ENCODE data around the gene TTLL10. TPM values are rescaled to one million over a fixed set of nuclear protein-coding genes. Genes with fewer than 3 reads are reported as not detected.

TTLL10 gene
- total and polyA plus RNA-seq, 2 of the 8 experiments (the other 6 are each of a cell fraction or from before 2014, with no cell fraction given), result 1.1 to 1.7 TPM

DNA sequence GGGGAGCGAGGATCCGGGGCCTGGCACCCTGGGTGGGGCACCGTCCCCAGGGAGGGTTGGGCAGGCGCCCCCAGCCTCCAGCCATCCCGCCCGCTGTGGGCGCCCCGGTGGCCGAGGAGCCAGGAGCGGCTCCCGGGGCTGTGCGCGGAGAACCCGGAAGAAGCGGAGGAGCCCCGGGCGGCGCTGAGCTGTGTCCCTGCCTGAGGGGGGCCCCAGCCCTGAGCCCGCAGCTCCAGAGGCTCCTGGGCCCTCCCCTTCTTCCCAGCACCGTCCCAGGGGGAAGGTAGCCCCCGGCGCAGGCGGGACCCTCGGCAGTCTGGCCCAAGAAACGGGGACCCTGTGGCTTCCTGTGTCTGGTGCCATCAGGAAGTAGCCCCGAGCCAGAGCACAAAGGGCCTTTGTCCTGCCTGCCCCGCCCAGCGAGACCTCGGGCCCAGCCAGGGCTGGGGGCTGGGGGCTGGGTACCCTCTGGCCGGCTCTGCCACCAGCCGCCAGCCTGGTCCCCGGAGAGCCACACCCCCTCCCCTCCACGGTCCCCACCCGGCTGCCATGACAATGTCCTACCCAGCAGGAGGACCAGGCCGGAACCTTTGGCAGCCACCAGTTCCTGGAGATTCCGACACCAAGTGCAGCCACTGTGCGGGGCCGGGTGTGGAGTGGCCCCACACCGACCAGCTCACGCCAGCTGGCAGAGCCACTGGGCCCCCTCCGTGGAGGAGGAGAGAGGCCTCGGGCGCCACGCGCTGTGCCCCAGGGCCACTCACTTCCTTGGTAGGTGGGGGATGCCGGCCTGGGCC, 15.6 kb upstream of the TTLL10 start:
- H3K56ac ChIP-seq (replicated peaks; ENCODE audit: insufficient read length, low read depth, low read length), result peak overlapping the region; percentile 77
- H3K4me1 ChIP-seq (replicated peaks in 1 of 4; ENCODE audit: control insufficient read depth in 3 of 4, insufficient read depth in 4 of 4, low read length in 3 of 4), result peaks cover 0 to 26% (median 19%) of the 10 kb centered on the region in 4 experiments; a peak in 6 of 7 replicates
- 0 out of 2 replicates have a peak overlapping the region, but pooled peaks have one; percentile 29 for H2BK15ac ChIP-seq (ENCODE audit: low read length)
- peak overlapping the region; percentile 22 to 68 (median 54) for H3K4me3 ChIP-seq (ENCODE audit: extremely low read depth in 1 of 4, insufficient read depth in 2 of 4, low read depth in 3 of 4, low read length in 4 of 4)
- no peak overlapping the region for H2AFZ ChIP-seq (ENCODE audit: low read length)
- 39% methylated on average over 23 of the region's 46 CpGs; no CpG with 5 or more reads in 1 of the 2 experiments for WGBS, 2 experiments (ENCODE audit: extremely low coverage in 1 of 2, insufficient coverage in 1 of 2, insufficient read length in 1 of 2, insufficient replicate concordance in 2 of 2, low coverage in 1 of 2, low lambda C conversion rate in 2 of 2, missing lambda C conversion rate in 1 of 2)
- DNase-seq (ENCODE audit: low read depth in 1 of 2, low spot score in 2 of 2) (no peak), FAIRE-seq (no peak)
- H4K5ac ChIP-seq (ENCODE audit: insufficient read length, low read depth, low read length), result peak overlapping the region; percentile 28
- no peaks in the 10 kb centered on the region; a peak in 1 of 7 replicates for H3K27me3 ChIP-seq (replicated peaks in 1 of 4; ENCODE audit: control insufficient read depth in 3 of 4, extremely low read depth in 1 of 4, insufficient read depth in 3 of 4, low read length in 3 of 4)
- no peaks in the 10 kb centered on the region for H3K36me3 ChIP-seq (ENCODE audit: control insufficient read depth in 2 of 4, insufficient read depth in 4 of 4, low read length in 3 of 4)
- peaks cover 8% of the 10 kb centered on the region; the same call in 1 of the 2 replicates for H3K23me2 ChIP-seq (ENCODE audit: low read depth, low read length)
- H4K20me1 ChIP-seq (replicated peaks in 1 of 2; ENCODE audit: control insufficient read depth in 1 of 2, insufficient read depth in 2 of 2, low read length in 2 of 2), result no peaks in the 10 kb centered on the region
- no peaks in the 10 kb centered on the region for H3K79me1 ChIP-seq (ENCODE audit: low read depth, low read length)
- peak overlapping the region; percentile 84; the same call in 1 of the 2 replicates for H2BK12ac ChIP-seq (ENCODE audit: low read depth, low read length)
- peak overlapping the region; percentile 95; the same call in 1 of the 2 replicates for H2BK20ac ChIP-seq (ENCODE audit: low read length)
- ChIA-PET POLR2A (ENCODE audit: partially characterized antibody) (interaction anchor here (1.2 kb wide), 1 partner anchor 22 kb away, joined by 3 read pairs; no protein-coding TSS in a partner anchor), CTCF (ENCODE audit: partially characterized antibody) (interaction anchor here (1.2 to 1.6 kb wide), 4 partner anchors 36 to 217 kb away, joined by 3 to 4 read pairs (median 3); no protein-coding TSS in a partner anchor)
- H2BK120ac ChIP-seq (replicated peaks; ENCODE audit: low read depth, low read length), result no peak overlapping the region
- peak overlapping the region; percentile 65; the same call in 1 of the 2 replicates for H2AK5ac ChIP-seq (ENCODE audit: low read depth, low read length)
- peak overlapping the region in 2 of 4 experiments; percentile 53 to 54; a peak in 4 of 7 replicates for H3K9ac ChIP-seq (replicated peaks in 1 of 4; ENCODE audit: extremely low read depth in 1 of 4, low read depth in 3 of 4, low read length in 3 of 4)
- no peak overlapping the region for H3K14ac ChIP-seq (ENCODE audit: insufficient read length)
- peak overlapping the region; percentile 19 for H3K4ac ChIP-seq (replicated peaks; ENCODE audit: insufficient read length, low read depth, low read length)
- H4K91ac ChIP-seq (replicated peaks; ENCODE audit: insufficient read length, low read length), result peak overlapping the region; percentile 96
- peak overlapping the region; percentile 56; the same call in 1 of the 2 replicates for H3K27ac ChIP-seq (ENCODE audit: low read depth, low read length)
- H3K9me3 ChIP-seq (ENCODE audit: insufficient read depth in 2 of 2, low read depth in 1 of 2, low read length in 1 of 2), result peaks cover 3% of the 10 kb centered on the region in 2 experiments; a peak in 3 of 4 replicates
- H3K18ac ChIP-seq (ENCODE audit: extremely low read depth, low read length), result peak overlapping the region; percentile 93
- no peaks in the 10 kb centered on the region for H3K79me2 ChIP-seq (ENCODE audit: control insufficient read depth in 1 of 2, insufficient read depth in 2 of 2, low read length in 2 of 2)
- H2BK5ac ChIP-seq (ENCODE audit: low read depth, low read length), result peak overlapping the region; percentile 92; the same call in 1 of the 2 replicates
- peak overlapping the region; percentile 72 to 83 for H3K4me2 ChIP-seq (ENCODE audit: insufficient read depth in 1 of 2, low read depth in 2 of 2, low read length in 2 of 2)
- H3K23ac ChIP-seq (ENCODE audit: insufficient read length), result no peak overlapping the region
- TF ChIP-seq GABPA (IDR thresholded peaks at IDR 0.05; ENCODE audit: borderline replicate concordance, insufficient read depth, low read length), result 0 out of 2 replicates have a peak, but pooled peaks have one; percentile 15
- peak; percentile 38 for TF ChIP-seq CTBP2 (IDR thresholded peaks at IDR 0.05; ENCODE audit: borderline replicate concordance, insufficient read depth, insufficient read length, low read length)
- no peak for TF ChIP-seq ASH2L (IDR thresholded peaks at IDR 0.05; ENCODE audit: low read length)
- peak; percentile 50 for TF ChIP-seq KDM4A (IDR thresholded peaks at IDR 0.05; ENCODE audit: low read depth, low read length, severe bottlenecking)
- peak overlapping the region; percentile 85 for H4K8ac ChIP-seq (ENCODE audit: extremely low read depth, insufficient read depth, low read length)

All from H1 (cell line).